HepG2 (cell line): ENCODE data around the gene RUVBL2. TPM values are rescaled to one million over a fixed set of nuclear protein-coding genes. Genes with fewer than 3 reads are reported as not detected.

Experiments used
- FLYWCH1 ChIP-seq: sonication (generic); formaldehyde crosslinking; IDR thresholded peaks from 2 replicates; pipeline ENCODE4 v1.8.1; 2023; ENCODE audit warnings: mild to moderate bottlenecking, missing genetic modification reagents
- HNRNPH1 ChIP-seq: fragments of 200-400 bp; formaldehyde crosslinking; optimal IDR thresholded peaks from 2 replicates; pipeline ENCODE3; 2017; ENCODE audit warnings: mild to moderate bottlenecking, low read depth, low read length
- IKZF5 ChIP-seq: IDR thresholded peaks from 2 replicates; pipeline ENCODE4 v1.6.1; 2018; ENCODE audit warnings: missing genetic modification reagents, mild to moderate bottlenecking, missing compliant biosample characterization
- MXD1 ChIP-seq: sonication (generic); formaldehyde crosslinking; IDR thresholded peaks from 2 replicates; pipeline ENCODE4 v1.4.0; 2020; ENCODE audit warnings: mild to moderate bottlenecking, missing genetic modification reagents
- NONO ChIP-seq, 2 experiments: fragments of 450-650 bp in 1 of 2; sonication (generic) in 1 of 2; formaldehyde crosslinking in 1 of 2; IDR thresholded peaks in 1 of 2; conservative IDR thresholded peaks in 1 of 2; 2 replicates each; pipeline versions ENCODE4 v1.6.1 to v1.8.0; 2017 to 2022; ENCODE audit warnings: mild to moderate bottlenecking in 1 of 2, missing genetic modification reagents in 1 of 2, moderate library complexity in 1 of 2
- NR2F6 ChIP-seq, 2 experiments: IDR thresholded peaks; 2 replicates each; pipeline ENCODE4 v1.6.1; 2016; ENCODE audit warnings: antibody characterized with exemption in 1 of 2, mild to moderate bottlenecking in 1 of 2
- RARA ChIP-seq: IDR thresholded peaks from 2 replicates; pipeline ENCODE4 v1.6.1; 2016; ENCODE audit warnings: missing genetic modification reagents, missing compliant biosample characterization
- RERE ChIP-seq: IDR thresholded peaks from 2 replicates; pipeline ENCODE4 v1.6.1; 2016; ENCODE audit warnings: low read depth, missing genetic modification reagents, missing compliant biosample characterization
- TCF7 ChIP-seq: sonication (generic); IDR thresholded peaks from 2 replicates; pipeline ENCODE4 v1.6.1; 2016; ENCODE audit warnings: antibody characterized with exemption, low read depth
- ZHX1 ChIP-seq: sonication (generic); formaldehyde crosslinking; IDR thresholded peaks from 2 replicates; pipeline ENCODE4 v1.8.1; 2022; ENCODE audit warnings: low read depth, mild to moderate bottlenecking, missing genetic modification reagents
- ZNF17 ChIP-seq: sonication (generic); formaldehyde crosslinking; IDR thresholded peaks from 2 replicates; pipeline ENCODE4 v1.5.0; 2020; ENCODE audit warnings: mild to moderate bottlenecking, missing genetic modification reagents
- ZNF253 ChIP-seq: sonication (generic); formaldehyde crosslinking; IDR thresholded peaks from 2 replicates; pipeline ENCODE4 v1.8.0; 2022; ENCODE audit warnings: mild to moderate bottlenecking, missing genetic modification reagents, borderline replicate concordance
- ZNF281 ChIP-seq: sonication (generic); formaldehyde crosslinking; IDR thresholded peaks from 2 replicates; pipeline ENCODE4 v1.4.0; 2020; ENCODE audit warnings: missing genetic modification reagents, borderline replicate concordance
- ZNF530 ChIP-seq: sonication (generic); formaldehyde crosslinking; IDR thresholded peaks from 2 replicates; pipeline ENCODE4 v1.5.0; 2020; ENCODE audit warnings: low read depth, mild to moderate bottlenecking, missing genetic modification reagents
- polyA plus RNA-seq, 8 experiments: library from polyadenylated mRNA; depleted of rRNA in 3 of 8; stranded (reverse) in 7 of 8; unstranded in 1 of 8; fragments of >200 nt; fragmentation: Illumina TruSeq in 4 of 8; extraction: Trizol in 4 of 8; gene quantifications; 2 replicates each; pipeline versions ENCODE4 v1.2.1 to v1.2.3, GENCODE V29; 2011 to 2016; ENCODE audit warnings: low read depth in 4 of 8, missing spikeins in 1 of 8, mixed read lengths in 1 of 8; ENCODE audit not compliant: insufficient read depth in 1 of 8
- total RNA-seq, 5 experiments: library from RNA; depleted of rRNA; stranded (reverse); fragments of >200 nt; fragmentation: Illumina TruSeq; extraction: Trizol; gene quantifications; 2 replicates each; pipeline ENCODE4 v1.2.3, GENCODE V29; 2016; ENCODE audit warnings: low read depth in 1 of 5

RUVBL2 gene
- total and polyA plus RNA-seq, 2 of the 13 experiments (the other 11 are each of a cell fraction or from before 2014, with no cell fraction given): 120 to 122 TPM

- TF ChIP-seq ZNF281 (peak; percentile 30; the same call in 1 of the 2 replicates), TCF7 (no peak), FLYWCH1 (CRISPR knock-in tag) (0 out of 2 replicates have a peak, but pooled peaks have one; percentile 21), RARA (peak; percentile 77), ZHX1 (CRISPR knock-in tag) (peak; percentile 77), RERE (CRISPR knock-in tag) (no peak; the same call in 1 of the 2 replicates), IKZF5 (peak; percentile 74; the same call in 1 of the 2 replicates), MXD1 (peak; percentile 50; the same call in 1 of the 2 replicates), HNRNPH1 (peak; percentile 97), ZNF530 (CRISPR knock-in tag) (no peak), ZNF253 (CRISPR knock-in tag) (no peak), NONO (IDR thresholded peaks at IDR 0.05) (no peak), NONO (CRISPR knock-in tag; conservative IDR thresholded peaks at IDR 0.05) (peak; percentile 93), ZNF17 (CRISPR knock-in tag) (no peak), NR2F6 (IDR thresholded peaks at IDR 0.05) (peak; percentile 83), NR2F6 (CRISPR knock-in tag; IDR thresholded peaks at IDR 0.05) (peak; percentile 86)
Measured at GRCh38 chr19:48962029-48962848, 31.4 kb upstream of the RUVBL2 start (continued).
